Panc1 (cell line): ENCODE measurements around the gene MAN1A1. TPM values are rescaled to one million over a fixed set of nuclear protein-coding genes. Genes with fewer than 3 reads are reported as not detected.

Source experiments
- ATAC-seq: fragments of 200-7000 bp; cut with Tn5 transposase; 2 replicates; pipeline ENCODE4 v1.9.1; 2020; ENCODE audit warnings: mild to moderate bottlenecking, moderate library complexity
- BruUV-seq: library from RNA; stranded (reverse); fragments of 400-500 nt; replicated peaks from 2 replicates; lab custom pipeline; 2021; lab: Mats Ljungman, UMichigan
- CTCF ChIA-PET: fragments of 300-600 bp; sonication (Branson Sonifier 250); formaldehyde crosslinking; loops from one replicate; lab custom pipeline; 2022; ENCODE audit warnings: antibody characterized with exemption; lab: Charles Lee
- POLR2A ChIA-PET: fragments of 300-600 bp; sonication (Branson Sonifier 250); formaldehyde crosslinking; loops from one replicate; lab custom pipeline; 2022; ENCODE audit warnings: antibody characterized with exemption; lab: Charles Lee
- DNase-seq: peaks from one replicate; pipeline ENCODE4 v3.0.0-alpha.2; 2010; ENCODE audit warnings: low read depth, low spot score
- H3K27ac ChIP-seq: 2 replicates; pipeline ENCODE4 v1.5.1; 2011; ENCODE audit warnings: mild to moderate bottlenecking, low read length, inconsistent platforms
- H3K27me3 ChIP-seq: fragments of 200-500 bp; sonication (Bioruptor generic); 2 replicates; pipeline ENCODE4 v1.6.0; 2014; ENCODE audit warnings: low read length, inconsistent platforms; ENCODE audit not compliant: control insufficient read depth, insufficient read depth
- H3K36me3 ChIP-seq: fragments of 200-500 bp; sonication (Bioruptor generic); 2 replicates; pipeline ENCODE4 v1.5.1; 2014; ENCODE audit warnings: inconsistent platforms, mild to moderate bottlenecking, low read length, moderate library complexity; ENCODE audit not compliant: control insufficient read depth, insufficient read depth
- H3K4me1 ChIP-seq: 2 replicates; pipeline ENCODE4 v1.5.1; 2011; ENCODE audit warnings: inconsistent platforms, mild to moderate bottlenecking, low read length, moderate library complexity; ENCODE audit not compliant: control insufficient read depth, insufficient read depth
- H3K4me3 ChIP-seq, 2 experiments: 2 replicates each; pipeline ENCODE4 v1.5.1; 2011 to 2012; ENCODE audit warnings: low read depth in 2 of 2, low read length in 2 of 2, mild to moderate bottlenecking in 2 of 2, inconsistent platforms in 1 of 2, moderate library complexity in 1 of 2
- H3K9me3 ChIP-seq: fragments of 200-500 bp; sonication (Bioruptor generic); 2 replicates; pipeline ENCODE4 v1.5.1; 2014; ENCODE audit warnings: low read depth, mild to moderate bottlenecking, inconsistent platforms, low read length, moderate library complexity; ENCODE audit not compliant: control insufficient read depth, insufficient read depth
- CTCF ChIP-seq: fragments of 450-650 bp; IDR thresholded peaks from 2 replicates; pipeline ENCODE4 v1.5.1; 2017; ENCODE audit warnings: mild to moderate bottlenecking
- POLR2AphosphoS5 ChIP-seq: IDR thresholded peaks from 2 replicates; pipeline ENCODE4 v1.6.1; 2012; ENCODE audit warnings: mild to moderate bottlenecking, low read depth, low read length, moderate library complexity
- REST ChIP-seq, 2 experiments: IDR thresholded peaks; 2 replicates each; pipeline ENCODE4 v1.6.1; 2011 to 2012; ENCODE audit warnings: low read depth in 2 of 2, control low read depth in 1 of 2, low read length in 1 of 2, mild to moderate bottlenecking in 1 of 2, moderate library complexity in 1 of 2; ENCODE audit not compliant: insufficient read depth in 1 of 2
- SIN3A ChIP-seq: IDR thresholded peaks from 2 replicates; pipeline ENCODE4 v1.6.1; 2012; ENCODE audit warnings: low read depth, mild to moderate bottlenecking, low read length, moderate library complexity, borderline replicate concordance; ENCODE audit not compliant: insufficient read depth
- TCF7L2 ChIP-seq: IDR thresholded peaks from 2 replicates; pipeline ENCODE4 v1.6.1; 2011; ENCODE audit warnings: mild to moderate bottlenecking, low read depth, low read length, inconsistent platforms
- in situ Hi-C: cut with HindIII; loops from 2 replicates; pipeline ENCODE4 v1.10.0; 2016; ENCODE audit warnings: low sequenced_read_pairs, low pct_unique_long_range_greater_than_20kb
- intact Hi-C: fragments of 100-400 bp; cut with micrococcal nuclease; formaldehyde crosslinking; loops from one replicate; pipeline ENCODE4 v1.10.0; 2022; ENCODE audit not compliant: unreplicated experiment
- total RNA-seq: library from RNA; stranded (reverse); gene quantifications from one replicate; pipeline ENCODE4 v1.2.1, GENCODE V29; 2021; ENCODE audit not compliant: unreplicated experiment

Gene MAN1A1
- total RNA-seq, 1 experiment from 2014 or later = 3.2 TPM

GRCh38 chr6:119325559-119326265, 23.8 kb downstream of the MAN1A1 start:
- intact Hi-C loops (no loop called here), in situ Hi-C loops (no loop called here)
- no peak overlapping the region for H3K4me3 ChIP-seq
- ChIA-PET POLR2A (no interaction called here), CTCF (no interaction called here)
- no peak overlapping the region for H3K27ac ChIP-seq
- no TSS peak for BruUV-seq
- no peak for DNase-seq
- H3K27me3 ChIP-seq = no peaks in the 10 kb centered on the region
- no peak for ATAC-seq
- TF ChIP-seq REST (IDR thresholded peaks at IDR 0.05; ENCODE audit: insufficient read depth in 1 of 2, low read depth in 2 of 2, low read length in 1 of 2) (no peak), CTCF (no peak)
- H3K36me3 ChIP-seq = no peaks in the 10 kb centered on the region
- H3K9me3 ChIP-seq = no peaks in the 10 kb centered on the region
- no peaks in the 10 kb centered on the region for H3K4me1 ChIP-seq

- ATAC-seq (no peak), DNase-seq (no peak)
- TF ChIP-seq SIN3A (no peak), REST (IDR thresholded peaks at IDR 0.05; ENCODE audit: insufficient read depth in 1 of 2, low read depth in 2 of 2, low read length in 1 of 2) (no peak), POLR2AphosphoS5 (no peak), TCF7L2 (no peak)
- H3K36me3 ChIP-seq = no peaks in the 10 kb centered on the region
- in situ Hi-C loops (no loop called here), intact Hi-C loops (no loop called here)
- POLR2A ChIA-PET = no interaction called here
- H3K4me1 ChIP-seq = no peaks in the 10 kb centered on the region
- CTCF ChIA-PET = no interaction called here
- no TSS peak for BruUV-seq
- H3K27ac ChIP-seq = no peak overlapping the region
- no peaks in the 10 kb centered on the region for H3K9me3 ChIP-seq
- H3K27me3 ChIP-seq = no peaks in the 10 kb centered on the region
- H3K4me3 ChIP-seq = no peak overlapping the region
Measured at GRCh38 chr6:119324718-119325117, 24.8 kb downstream of the MAN1A1 start.
